CD4-positive, alpha-beta T cell treated with Interleukin-12 subunit alpha and Interleukin-12 subunit beta, for 1 hour (primary cell): Measurements from ENCODE around the gene TCTA.
"Not testable (repeated sequence)": the region's sequence is repeated elsewhere in the genome, so short reads cannot be mapped to it uniquely, and the experiment has no call there.

Experiments used
- DNase-seq: peaks from one replicate; pipeline ENCODE4 v3.0.0-alpha.2; 2020

The TCTA gene

GRCh38 chr3:49411968-49412631 is at the start of gene TCTA, which contains the start of gene RHOA:
TCTA (plus strand) TSS chr3:49412423; CDS start chr3:49412427, 4 bp downstream.
RHOA (minus strand) TSS chr3:49411976; CDS start chr3:49375589, 36,387 bp downstream.
- DNase-seq, result peak; percentile 100

- no peak for DNase-seq
Observed at GRCh38 chr3:49362561-49362960, 49.7 kb upstream of the TCTA start.

GRCh38 chr3:49370585-49371290 is 41.5 kb upstream of the TCTA start:
- no peak for DNase-seq

- DNase-seq, result no peak
Observed at GRCh38 chr3:49371946-49372345, 40.3 kb upstream of the TCTA start.

GRCh38 chr3:49377483-49377882 is 34.7 kb upstream of the TCTA start:
- peak; percentile 44 for DNase-seq

GRCh38 chr3:49378249-49378895 is 33.9 kb upstream of the TCTA start:
- DNase-seq, result no peak

- DNase-seq, result no peak
Observed at GRCh38 chr3:49383387-49383786, 28.8 kb upstream of the TCTA start.

- no peak for DNase-seq
Observed at GRCh38 chr3:49385617-49386016, 26.6 kb upstream of the TCTA start.

- DNase-seq, result no peak
Observed at GRCh38 chr3:49386056-49386756, 26.0 kb upstream of the TCTA start.

GRCh38 chr3:49387721-49388120 is 24.5 kb upstream of the TCTA start:
- no peak for DNase-seq

- no peak for DNase-seq
Observed at GRCh38 chr3:49388289-49388820, 23.9 kb upstream of the TCTA start.

- DNase-seq, result no peak
Observed at GRCh38 chr3:49389297-49389696, 22.9 kb upstream of the TCTA start.

GRCh38 chr3:49391310-49391709 is 20.9 kb upstream of the TCTA start:
- DNase-seq, result not testable (repeated sequence)

- DNase-seq, result peak; percentile 24
Observed at GRCh38 chr3:49397470-49397869, 14.8 kb upstream of the TCTA start.

GRCh38 chr3:49399461-49399860 is 12.8 kb upstream of the TCTA start:
- no peak for DNase-seq

- no peak for DNase-seq
Observed at GRCh38 chr3:49401766-49402165, 10.5 kb upstream of the TCTA start.

GRCh38 chr3:49403891-49404290 is 8.3 kb upstream of the TCTA start:
- DNase-seq, result no peak

- not testable (repeated sequence) for DNase-seq
Observed at GRCh38 chr3:49405570-49405969, 6.7 kb upstream of the TCTA start.

- no peak for DNase-seq
Observed at GRCh38 chr3:49406571-49407565, 5.4 kb upstream of the TCTA start.

GRCh38 chr3:49410066-49410845 is 2.0 kb upstream of the TCTA start:
- peak; percentile 43 for DNase-seq
